HG02763 (cell line): ENCODE results near the gene SESN3.
"Not testable (repeated sequence)": the region's sequence is repeated elsewhere in the genome, so short reads cannot be mapped to it uniquely, and the experiment has no call there.

Experiments
- ATAC-seq: cut with Tn5 transposase; IDR thresholded peaks from one replicate; pipeline ENCODE4 v1.9.1; 2021; ENCODE audit warnings: mild to moderate bottlenecking, moderate library complexity; ENCODE audit not compliant: unreplicated experiment

The SESN3 gene

GRCh38 chr11:95153857-95154246 lies 77.2 kb downstream of the SESN3 start:
- ATAC-seq, result no peak

GRCh38 chr11:95152876-95153856 lies 77.8 kb downstream of the SESN3 start:
- ATAC-seq, result no peak

GRCh38 chr11:95150956-95151684 lies 79.9 kb downstream of the SESN3 start:
- ATAC-seq, result peak; percentile 88

GRCh38 chr11:95149651-95150364 lies 81.2 kb downstream of the SESN3 start:
- ATAC-seq, result no peak

GRCh38 chr11:95148938-95149337 lies 82.1 kb downstream of the SESN3 start:
- ATAC-seq, result no peak

GRCh38 chr11:95148406-95148805 lies 82.6 kb downstream of the SESN3 start:
- ATAC-seq, result no peak

- ATAC-seq, result no peak
These were observed 83.6 kb downstream of the SESN3 start for GRCh38 chr11:95147364-95147905.

GRCh38 chr11:95145430-95146060 lies 85.5 kb downstream of the SESN3 start:
- ATAC-seq, result no peak

- no peak for ATAC-seq
These were observed 86.4 kb downstream of the SESN3 start for GRCh38 chr11:95144313-95145235.

- ATAC-seq, result no peak
These were observed 87.8 kb downstream of the SESN3 start for GRCh38 chr11:95143106-95143681.

GRCh38 chr11:95142431-95142830 lies 88.6 kb downstream of the SESN3 start:
- no peak for ATAC-seq

GRCh38 chr11:95140397-95141033 lies 90.5 kb downstream of the SESN3 start:
- ATAC-seq, result no peak

- ATAC-seq, result peak; percentile 76
These were observed 92.6 kb downstream of the SESN3 start for GRCh38 chr11:95138448-95138847.

- ATAC-seq, result no peak
These were observed 93.7 kb downstream of the SESN3 start for GRCh38 chr11:95137299-95137698.

GRCh38 chr11:95136747-95137146 lies 94.3 kb downstream of the SESN3 start:
- ATAC-seq, result not testable (repeated sequence)

- no peak for ATAC-seq
These were observed 95.1 kb downstream of the SESN3 start for GRCh38 chr11:95135880-95136279.

- ATAC-seq, result no peak
These were observed 95.8 kb downstream of the SESN3 start for GRCh38 chr11:95135155-95135554.

GRCh38 chr11:95134491-95134890 lies 96.5 kb downstream of the SESN3 start:
- no peak for ATAC-seq

GRCh38 chr11:95132956-95133355 lies 98.0 kb downstream of the SESN3 start:
- ATAC-seq, result no peak
